HL-60/S4 treated with retinoic acid at 250 ng/mL for 4 days and 3 days (cell line): ENCODE results near the gene PTPRK.
"Not testable (repeated sequence)": the region's sequence is repeated elsewhere in the genome, so short reads cannot be mapped to it uniquely, and the experiment has no call there.

Source experiments
- in situ Hi-C: fragments of 300-500 bp; cut with MboI; formaldehyde crosslinking; loops from 2 replicates; pipeline ENCODE4 v1.7.0; 2022; ENCODE audit warnings: low sequenced_read_pairs

The PTPRK gene

GRCh38 chr6:127978185-127978584 lies 542.2 kb downstream of the PTPRK start:
- in situ Hi-C loops = not testable (repeated sequence)

GRCh38 chr6:127976796-127977195 lies 543.6 kb downstream of the PTPRK start:
- in situ Hi-C loops = no loop called here

- in situ Hi-C loops = no loop called here
Measured at GRCh38 chr6:127976111-127976510, 544.3 kb downstream of the PTPRK start.

GRCh38 chr6:127972815-127973214 lies 547.6 kb downstream of the PTPRK start:
- in situ Hi-C loops = no loop called here

DNA sequence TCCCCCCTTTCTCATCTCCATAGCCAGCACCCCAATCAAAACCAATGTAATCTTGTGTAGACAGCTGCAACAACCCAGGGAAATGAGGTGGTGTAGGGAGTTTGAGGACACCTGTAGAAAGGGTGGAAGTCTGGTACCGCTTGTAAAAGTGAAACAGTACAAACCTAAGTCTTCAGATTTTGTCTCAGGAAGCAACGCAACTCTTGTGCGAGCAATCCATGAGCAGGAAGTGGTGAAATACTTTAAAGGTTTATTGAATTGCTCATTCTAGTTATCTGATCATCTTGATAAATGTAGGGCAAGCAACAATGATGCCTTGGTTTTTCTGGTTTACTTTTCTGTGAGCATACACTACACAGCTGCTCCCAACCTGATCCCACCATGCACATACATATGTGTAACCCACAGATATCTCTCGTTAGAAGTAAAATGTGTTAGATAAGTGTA lies 548.4 kb downstream of the PTPRK start:
- in situ Hi-C loops = no loop called here

DNA sequence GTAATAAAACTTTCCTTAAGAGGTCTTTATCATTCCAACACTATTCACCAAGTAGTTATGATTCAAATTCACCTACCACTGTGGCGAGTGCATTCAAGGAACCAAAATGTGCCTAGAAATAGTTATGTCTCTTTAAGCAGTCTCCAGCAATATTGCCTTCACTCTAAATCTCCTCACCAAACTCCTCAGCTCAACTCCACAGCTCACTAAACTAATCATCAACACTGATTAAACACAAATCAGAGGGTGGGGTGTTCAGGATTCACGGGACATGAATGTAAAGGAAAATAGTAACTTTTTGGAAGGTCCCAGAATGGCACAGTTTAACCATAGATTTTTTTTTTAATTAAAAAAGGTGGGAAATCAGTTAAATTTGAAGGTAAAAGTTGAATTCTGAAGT lies 549.0 kb downstream of the PTPRK start:
- in situ Hi-C loops = no loop called here

GRCh38 chr6:127969701-127970100 lies 550.7 kb downstream of the PTPRK start:
- in situ Hi-C loops = no loop called here

DNA sequence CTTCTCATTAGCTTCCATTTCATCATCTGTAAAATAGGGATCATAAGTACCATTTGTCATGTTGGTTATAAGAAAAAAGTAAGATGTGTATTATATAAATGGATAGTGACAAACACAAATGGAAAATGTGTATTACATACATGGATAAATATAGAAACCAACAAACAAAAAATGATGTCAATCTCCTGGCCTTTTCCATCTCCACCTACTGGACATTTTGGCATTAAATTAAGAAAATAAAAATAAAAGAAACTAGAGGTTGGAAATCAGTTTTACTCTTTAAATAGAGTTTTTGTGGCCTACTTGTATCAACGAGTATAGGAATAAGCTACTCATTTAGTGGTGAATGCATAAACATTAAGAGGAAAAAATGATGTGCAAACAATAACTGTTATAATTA lies 552.0 kb downstream of the PTPRK start:
- in situ Hi-C loops = no loop called here

DNA sequence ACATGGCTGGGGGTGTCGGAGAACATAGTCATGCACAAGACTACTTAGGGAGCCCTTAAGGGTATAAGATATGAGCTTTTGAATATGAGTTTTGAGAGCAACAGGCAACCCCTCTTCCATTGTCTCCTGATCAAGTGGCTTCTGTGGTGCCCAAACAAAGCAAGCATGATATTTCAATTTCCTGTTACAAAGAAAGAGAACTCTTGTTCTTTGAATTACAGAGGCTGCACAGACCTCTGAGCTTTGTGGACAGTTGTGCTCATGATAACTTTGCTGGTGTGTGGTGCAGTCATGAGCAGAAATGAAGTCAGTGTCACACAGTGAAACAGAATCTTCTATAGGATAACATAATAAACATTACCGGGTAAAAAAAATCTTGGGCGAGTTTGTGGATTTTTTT lies 552.7 kb downstream of the PTPRK start:
- in situ Hi-C loops = no loop called here

DNA sequence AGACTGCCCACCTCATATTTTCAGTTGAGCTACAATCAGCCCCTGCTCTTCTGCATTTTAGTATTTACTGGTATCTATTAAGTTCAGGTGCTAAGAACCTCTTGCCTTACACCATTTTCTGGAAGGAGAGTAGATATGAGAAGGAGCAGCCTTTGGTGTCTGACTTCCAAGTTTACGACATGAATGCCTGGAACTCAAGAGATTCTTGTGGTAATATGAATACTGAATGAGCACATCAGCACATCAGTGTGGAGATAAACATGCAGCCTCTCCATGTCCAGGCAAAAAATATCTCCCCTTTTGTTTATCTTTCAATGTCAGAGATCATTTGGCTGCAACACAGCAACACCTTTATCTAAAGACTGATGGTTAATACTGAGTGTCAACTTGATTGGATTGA lies 553.8 kb downstream of the PTPRK start:
- in situ Hi-C loops = no loop called here

GRCh38 chr6:127963495-127963894 lies 556.9 kb downstream of the PTPRK start:
- in situ Hi-C loops = no loop called here

GRCh38 chr6:127959869-127960268 lies 560.5 kb downstream of the PTPRK start:
- in situ Hi-C loops = no loop called here

GRCh38 chr6:127956956-127957355 lies 563.4 kb downstream of the PTPRK start:
- in situ Hi-C loops = no loop called here

DNA sequence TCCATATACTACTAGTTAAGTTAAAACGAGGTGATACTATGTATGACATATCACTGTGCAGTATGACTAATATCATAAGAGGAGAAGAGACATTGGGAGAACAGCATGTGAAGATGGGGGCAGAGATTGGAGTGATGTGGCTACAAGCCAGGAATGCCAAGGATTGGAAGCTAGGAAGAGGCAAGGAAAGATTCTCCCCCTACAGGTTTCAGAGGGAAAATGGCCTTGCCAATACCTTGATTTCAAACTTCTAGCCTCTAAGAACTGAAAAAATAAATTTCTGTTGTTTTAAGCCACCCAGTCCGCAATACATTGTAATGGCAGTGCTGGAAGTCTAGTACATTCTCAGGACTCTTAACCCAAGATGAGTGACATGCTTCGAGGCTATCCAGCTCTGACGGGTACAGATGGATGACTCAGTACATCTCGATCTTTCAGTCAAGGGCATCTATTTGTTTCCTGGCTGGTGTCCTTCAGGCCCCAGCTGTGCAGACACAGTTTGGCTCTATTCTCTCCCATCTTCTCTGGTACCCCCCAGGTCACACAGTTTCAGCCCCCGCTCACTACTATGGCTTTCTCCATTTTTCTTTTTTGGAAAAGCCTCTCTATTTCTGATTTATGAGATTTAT lies 564.0 kb downstream of the PTPRK start:
- in situ Hi-C loops = no loop called here

DNA sequence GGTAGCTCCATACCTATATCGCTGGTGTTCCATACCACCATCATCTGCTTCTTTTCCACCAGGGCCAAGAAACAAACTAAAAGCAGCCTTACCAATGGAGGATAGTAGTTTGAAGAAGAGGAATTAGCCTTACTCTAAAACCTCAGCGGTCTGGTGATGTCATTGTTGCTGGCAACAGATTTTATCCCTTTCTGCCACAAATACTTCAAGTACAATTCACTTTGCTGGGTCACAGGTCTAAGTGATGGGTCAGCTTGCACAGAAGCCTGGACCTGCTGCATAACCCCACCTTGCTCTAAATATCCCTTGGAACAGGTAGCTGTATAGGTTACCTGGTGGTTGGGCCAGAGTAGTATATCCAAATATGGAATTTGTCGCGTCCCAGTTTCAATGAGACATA lies 566.3 kb downstream of the PTPRK start:
- in situ Hi-C loops = no loop called here

DNA sequence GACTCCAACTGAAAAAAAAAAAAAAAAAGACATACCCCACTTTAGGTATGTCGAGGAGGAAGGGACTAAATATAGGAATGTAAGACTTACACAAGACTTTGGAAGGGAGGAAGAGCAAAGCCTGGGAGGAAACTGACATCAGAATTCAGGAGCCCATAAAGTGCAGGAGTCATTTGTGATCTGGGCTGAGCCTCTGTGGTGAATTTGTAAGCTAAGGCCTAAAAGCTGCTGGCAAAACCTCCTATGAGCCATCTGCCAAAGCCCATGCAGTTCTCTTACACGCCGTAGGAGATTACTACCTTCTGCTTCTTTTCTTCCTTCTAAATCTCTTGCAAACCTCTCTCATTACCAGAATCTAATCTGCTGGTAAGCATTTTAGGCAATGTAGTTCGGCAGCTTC lies 567.6 kb downstream of the PTPRK start:
- in situ Hi-C loops = no loop called here

GRCh38 chr6:127952176-127952575 lies 568.2 kb downstream of the PTPRK start:
- in situ Hi-C loops = no loop called here

DNA sequence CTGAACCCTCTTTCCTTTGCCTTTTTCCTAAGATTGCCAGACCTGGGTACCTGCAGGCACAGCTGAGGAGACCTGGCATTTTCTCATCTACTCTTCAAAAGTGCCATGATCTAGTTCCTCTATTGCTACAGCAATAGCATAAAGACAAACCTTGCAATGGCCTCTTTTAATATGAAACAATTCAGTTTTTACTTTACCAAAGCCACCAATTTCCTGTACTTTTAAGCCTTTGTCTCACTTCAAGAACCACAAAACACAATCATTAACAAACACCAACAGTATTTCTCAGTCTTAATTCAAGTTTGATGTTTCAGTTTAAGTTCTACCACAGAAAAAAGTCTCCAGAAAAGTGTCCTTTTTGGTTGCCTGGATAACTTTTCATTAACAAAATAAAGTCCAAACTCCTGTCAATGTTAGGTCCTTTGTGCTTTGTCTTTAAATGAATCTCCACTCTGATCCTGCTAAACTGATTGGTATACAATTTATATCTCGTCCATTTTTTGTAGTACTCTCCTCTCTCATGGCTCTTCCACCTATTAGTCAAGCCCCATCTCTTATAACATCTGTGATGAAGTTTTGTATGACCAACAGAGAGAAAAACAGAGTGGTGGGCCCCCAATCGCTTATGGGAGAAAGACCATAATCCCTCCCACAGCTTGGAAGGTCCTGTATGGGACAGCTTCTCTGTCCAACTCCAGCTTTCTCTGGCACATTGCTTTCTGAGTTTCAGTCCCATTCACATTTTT lies 569.1 kb downstream of the PTPRK start:
- in situ Hi-C loops = no loop called here

GRCh38 chr6:127950566-127951145 lies 569.7 kb downstream of the PTPRK start:
- in situ Hi-C loops = no loop called here

DNA sequence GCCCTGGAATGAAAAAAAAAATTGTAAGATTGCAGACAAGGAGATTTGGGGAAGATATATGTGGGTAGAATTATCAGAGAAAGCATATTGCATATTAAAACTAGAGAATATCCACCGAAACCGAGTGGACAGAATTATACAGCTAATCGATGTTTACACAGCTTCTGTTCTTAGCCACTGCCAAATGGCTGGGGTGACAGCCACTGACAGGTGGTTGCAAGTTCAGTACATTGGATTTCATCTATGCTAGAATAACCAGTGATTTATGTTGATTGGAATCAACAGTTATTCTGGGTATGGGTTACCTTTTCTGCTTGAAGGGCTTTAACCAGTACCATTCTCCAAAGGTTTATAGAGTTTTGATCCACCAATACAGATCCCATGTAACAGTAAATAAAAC lies 571.1 kb downstream of the PTPRK start:
- in situ Hi-C loops = no loop called here

DNA sequence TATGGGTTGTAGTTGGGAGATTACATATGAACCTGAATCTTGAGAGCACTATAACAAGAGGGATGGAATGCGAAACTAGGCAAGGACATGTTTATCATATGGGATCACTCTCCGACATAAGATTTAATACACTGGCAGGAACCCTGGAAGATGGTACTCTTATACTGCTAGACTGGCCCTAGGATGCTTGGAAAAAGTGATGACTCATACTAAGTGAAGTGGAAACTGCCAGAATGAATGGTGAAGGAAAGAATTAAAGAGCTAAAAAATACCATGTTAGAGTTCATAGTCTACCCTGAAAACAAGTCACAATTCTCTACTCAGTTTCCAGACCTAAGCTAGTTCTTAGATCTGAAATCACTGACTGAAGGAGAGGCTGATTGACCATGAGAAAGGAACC lies 574.0 kb downstream of the PTPRK start:
- in situ Hi-C loops = no loop called here

DNA sequence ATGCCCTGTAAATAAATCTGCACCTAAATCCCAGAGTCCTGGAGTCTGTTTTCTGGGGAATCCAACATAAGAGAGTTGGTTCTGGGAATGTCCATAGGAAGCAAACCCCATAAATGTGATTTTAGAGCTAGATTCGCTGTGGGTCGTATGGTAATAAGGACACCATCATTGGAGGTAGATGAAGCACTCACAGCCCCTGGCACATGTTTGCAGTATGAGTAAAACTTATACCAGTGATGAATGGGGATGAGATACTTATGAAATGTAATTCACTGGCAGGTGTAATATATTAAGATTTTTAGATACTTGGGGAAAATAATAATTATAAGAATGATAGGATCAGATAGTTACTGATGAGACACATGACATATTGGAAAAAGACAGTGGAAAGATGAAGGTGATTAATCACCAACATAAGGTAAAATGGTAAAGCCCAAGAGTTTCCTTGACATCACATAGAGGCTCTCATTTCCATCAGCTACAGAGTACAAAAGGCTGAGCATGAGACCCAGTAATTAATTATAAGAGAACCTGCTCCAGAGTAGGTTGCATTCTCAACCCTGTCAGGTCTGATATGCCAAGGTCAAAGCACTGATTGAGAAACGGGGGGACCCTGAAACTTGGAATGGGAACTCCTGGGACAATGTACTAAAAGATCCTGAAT lies 574.8 kb downstream of the PTPRK start:
- in situ Hi-C loops = no loop called here
